ENCODE data around the gene CAMSAP2.

CAMSAP2 gene

GRCh38 chr1:200836213-200836612 lies 97.5 kb downstream of the CAMSAP2 start:
- DNase-seq = no peak
- Histone ChIP-seq H3K36me3 (ENCODE audit: control insufficient read depth, insufficient read depth, low read length) (no peaks in the 10 kb centered on the region), H3K27ac (ENCODE audit: insufficient read depth, low read length, poor library complexity, severe bottlenecking) (no peak overlapping the region), H3K4me1 (ENCODE audit: control insufficient read depth, insufficient read depth, low read length, poor library complexity, severe bottlenecking) (no peaks in the 10 kb centered on the region), H3K9me3 (ENCODE audit: control insufficient read depth, low read length) (no peaks in the 10 kb centered on the region), H3K4me3 (ENCODE audit: insufficient read depth, low read depth, low read length, poor library complexity, severe bottlenecking) (no peak overlapping the region), H3K27me3 (replicated peaks; ENCODE audit: control insufficient read depth, insufficient read depth, low read length, poor library complexity, severe bottlenecking) (no peaks in the 10 kb centered on the region)

GRCh38 chr1:200837931-200838571 lies 99.4 kb downstream of the CAMSAP2 start:
- no peak overlapping the region for H3K4me3 ChIP-seq (ENCODE audit: insufficient read depth, low read depth, low read length, poor library complexity, severe bottlenecking)
- H3K27me3 ChIP-seq (replicated peaks; ENCODE audit: control insufficient read depth, insufficient read depth, low read length, poor library complexity, severe bottlenecking) = no peaks in the 10 kb centered on the region
- H3K27ac ChIP-seq (ENCODE audit: insufficient read depth, low read length, poor library complexity, severe bottlenecking) = no peak overlapping the region
- DNase-seq = no peak
- H3K4me1 ChIP-seq (ENCODE audit: control insufficient read depth, insufficient read depth, low read length, poor library complexity, severe bottlenecking) = no peaks in the 10 kb centered on the region
- no peaks in the 10 kb centered on the region for H3K36me3 ChIP-seq (ENCODE audit: control insufficient read depth, insufficient read depth, low read length)
- H3K9me3 ChIP-seq (ENCODE audit: control insufficient read depth, low read length) = no peaks in the 10 kb centered on the region

GRCh38 chr1:200838676-200839445 lies 100.2 kb downstream of the CAMSAP2 start:
- H3K27ac ChIP-seq (ENCODE audit: insufficient read depth, low read length, poor library complexity, severe bottlenecking) = no peak overlapping the region
- H3K36me3 ChIP-seq (ENCODE audit: control insufficient read depth, insufficient read depth, low read length) = no peaks in the 10 kb centered on the region
- H3K4me1 ChIP-seq (ENCODE audit: control insufficient read depth, insufficient read depth, low read length, poor library complexity, severe bottlenecking) = no peaks in the 10 kb centered on the region
- H3K4me3 ChIP-seq (ENCODE audit: insufficient read depth, low read depth, low read length, poor library complexity, severe bottlenecking) = no peak overlapping the region
- no peaks in the 10 kb centered on the region for H3K27me3 ChIP-seq (replicated peaks; ENCODE audit: control insufficient read depth, insufficient read depth, low read length, poor library complexity, severe bottlenecking)
- DNase-seq = no peak
- H3K9me3 ChIP-seq (ENCODE audit: control insufficient read depth, low read length) = no peaks in the 10 kb centered on the region

GRCh38 chr1:200845360-200845759 lies 106.7 kb downstream of the CAMSAP2 start:
- Histone ChIP-seq H3K9me3 (ENCODE audit: control insufficient read depth, low read length) (no peaks in the 10 kb centered on the region), H3K27me3 (replicated peaks; ENCODE audit: control insufficient read depth, insufficient read depth, low read length, poor library complexity, severe bottlenecking) (no peaks in the 10 kb centered on the region), H3K27ac (ENCODE audit: insufficient read depth, low read length, poor library complexity, severe bottlenecking) (no peak overlapping the region), H3K4me1 (ENCODE audit: control insufficient read depth, insufficient read depth, low read length, poor library complexity, severe bottlenecking) (no peaks in the 10 kb centered on the region), H3K4me3 (ENCODE audit: insufficient read depth, low read depth, low read length, poor library complexity, severe bottlenecking) (no peak overlapping the region), H3K36me3 (ENCODE audit: control insufficient read depth, insufficient read depth, low read length) (peaks cover 4% of the 10 kb centered on the region)
- DNase-seq = no peak

- DNase-seq = no peak
- Histone ChIP-seq H3K36me3 (ENCODE audit: control insufficient read depth, insufficient read depth, low read length) (peaks cover 4% of the 10 kb centered on the region), H3K27ac (ENCODE audit: insufficient read depth, low read length, poor library complexity, severe bottlenecking) (no peak overlapping the region), H3K4me1 (ENCODE audit: control insufficient read depth, insufficient read depth, low read length, poor library complexity, severe bottlenecking) (no peaks in the 10 kb centered on the region), H3K27me3 (replicated peaks; ENCODE audit: control insufficient read depth, insufficient read depth, low read length, poor library complexity, severe bottlenecking) (no peaks in the 10 kb centered on the region), H3K4me3 (ENCODE audit: insufficient read depth, low read depth, low read length, poor library complexity, severe bottlenecking) (no peak overlapping the region), H3K9me3 (ENCODE audit: control insufficient read depth, low read length) (no peaks in the 10 kb centered on the region)
Measured at GRCh38 chr1:200846398-200846797, 107.7 kb downstream of the CAMSAP2 start.

GRCh38 chr1:200849430-200849829 lies 110.7 kb downstream of the CAMSAP2 start:
- Histone ChIP-seq H3K9me3 (ENCODE audit: control insufficient read depth, low read length) (no peaks in the 10 kb centered on the region), H3K27ac (ENCODE audit: insufficient read depth, low read length, poor library complexity, severe bottlenecking) (no peak overlapping the region), H3K4me3 (ENCODE audit: insufficient read depth, low read depth, low read length, poor library complexity, severe bottlenecking) (no peak overlapping the region), H3K4me1 (ENCODE audit: control insufficient read depth, insufficient read depth, low read length, poor library complexity, severe bottlenecking) (no peaks in the 10 kb centered on the region), H3K36me3 (ENCODE audit: control insufficient read depth, insufficient read depth, low read length) (peaks cover 4% of the 10 kb centered on the region), H3K27me3 (replicated peaks; ENCODE audit: control insufficient read depth, insufficient read depth, low read length, poor library complexity, severe bottlenecking) (no peaks in the 10 kb centered on the region)
- no peak for DNase-seq

GRCh38 chr1:200850554-200850953 lies 111.9 kb downstream of the CAMSAP2 start:
- no peak overlapping the region for H3K27ac ChIP-seq (ENCODE audit: insufficient read depth, low read length, poor library complexity, severe bottlenecking)
- H3K27me3 ChIP-seq (replicated peaks; ENCODE audit: control insufficient read depth, insufficient read depth, low read length, poor library complexity, severe bottlenecking) = no peaks in the 10 kb centered on the region
- H3K4me1 ChIP-seq (ENCODE audit: control insufficient read depth, insufficient read depth, low read length, poor library complexity, severe bottlenecking) = no peaks in the 10 kb centered on the region
- peaks cover 4% of the 10 kb centered on the region for H3K36me3 ChIP-seq (ENCODE audit: control insufficient read depth, insufficient read depth, low read length)
- no peak overlapping the region for H3K4me3 ChIP-seq (ENCODE audit: insufficient read depth, low read depth, low read length, poor library complexity, severe bottlenecking)
- DNase-seq = no peak
- no peaks in the 10 kb centered on the region for H3K9me3 ChIP-seq (ENCODE audit: control insufficient read depth, low read length)

- Histone ChIP-seq H3K4me3 (ENCODE audit: insufficient read depth, low read depth, low read length, poor library complexity, severe bottlenecking) (no peak overlapping the region), H3K4me1 (ENCODE audit: control insufficient read depth, insufficient read depth, low read length, poor library complexity, severe bottlenecking) (peaks cover 3% of the 10 kb centered on the region), H3K36me3 (ENCODE audit: control insufficient read depth, insufficient read depth, low read length) (no peaks in the 10 kb centered on the region), H3K27me3 (replicated peaks; ENCODE audit: control insufficient read depth, insufficient read depth, low read length, poor library complexity, severe bottlenecking) (no peaks in the 10 kb centered on the region), H3K9me3 (ENCODE audit: control insufficient read depth, low read length) (no peaks in the 10 kb centered on the region), H3K27ac (ENCODE audit: insufficient read depth, low read length, poor library complexity, severe bottlenecking) (no peak overlapping the region)
- DNase-seq = no peak
Measured at GRCh38 chr1:200856716-200857357, 118.1 kb downstream of the CAMSAP2 start.

GRCh38 chr1:200857804-200858203 lies 119.1 kb downstream of the CAMSAP2 start:
- Histone ChIP-seq H3K36me3 (ENCODE audit: control insufficient read depth, insufficient read depth, low read length) (no peaks in the 10 kb centered on the region), H3K9me3 (ENCODE audit: control insufficient read depth, low read length) (no peaks in the 10 kb centered on the region), H3K4me3 (ENCODE audit: insufficient read depth, low read depth, low read length, poor library complexity, severe bottlenecking) (no peak overlapping the region), H3K27me3 (replicated peaks; ENCODE audit: control insufficient read depth, insufficient read depth, low read length, poor library complexity, severe bottlenecking) (no peaks in the 10 kb centered on the region), H3K4me1 (ENCODE audit: control insufficient read depth, insufficient read depth, low read length, poor library complexity, severe bottlenecking) (peaks cover 12% of the 10 kb centered on the region), H3K27ac (ENCODE audit: insufficient read depth, low read length, poor library complexity, severe bottlenecking) (no peak overlapping the region)
- no peak for DNase-seq
